ENCODE results near the gene RAG1.

- TF ChIP-seq CTCF (IDR thresholded peaks at IDR 0.05 in 4 of 5, conservative IDR thresholded peaks at IDR 0.05 in 1 of 5), result no peak
- no peak for TF ChIP-seq POLR2A (IDR thresholded peaks at IDR 0.05)
Observed at GRCh38 chr11:36550385-36551115, 17.3 kb upstream of the RAG1 start.

All from gastrocnemius medialis (tissue), 4 donors.